ENCODE data around the gene CHN2.

DNA sequence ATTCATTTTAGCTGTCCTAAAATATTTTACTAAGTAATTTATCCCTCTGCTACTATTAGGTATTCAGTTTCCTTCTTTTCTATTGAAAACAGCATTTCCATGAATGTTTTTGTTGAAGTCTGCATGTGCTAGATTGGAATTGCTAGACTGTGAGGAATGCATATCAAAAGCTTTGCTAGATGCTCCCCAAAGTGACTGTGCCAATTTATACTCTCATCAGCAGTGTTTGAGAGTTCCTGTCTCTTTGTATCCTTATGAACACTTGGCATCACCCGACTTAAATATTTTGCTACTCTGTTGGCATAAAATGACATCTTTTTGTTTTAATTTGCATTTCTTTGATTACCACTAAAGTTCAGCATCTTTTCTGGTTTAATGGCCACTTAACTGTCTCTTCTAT, 324.0 kb downstream of the CHN2 start:
- TF ChIP-seq, protein P1, sequence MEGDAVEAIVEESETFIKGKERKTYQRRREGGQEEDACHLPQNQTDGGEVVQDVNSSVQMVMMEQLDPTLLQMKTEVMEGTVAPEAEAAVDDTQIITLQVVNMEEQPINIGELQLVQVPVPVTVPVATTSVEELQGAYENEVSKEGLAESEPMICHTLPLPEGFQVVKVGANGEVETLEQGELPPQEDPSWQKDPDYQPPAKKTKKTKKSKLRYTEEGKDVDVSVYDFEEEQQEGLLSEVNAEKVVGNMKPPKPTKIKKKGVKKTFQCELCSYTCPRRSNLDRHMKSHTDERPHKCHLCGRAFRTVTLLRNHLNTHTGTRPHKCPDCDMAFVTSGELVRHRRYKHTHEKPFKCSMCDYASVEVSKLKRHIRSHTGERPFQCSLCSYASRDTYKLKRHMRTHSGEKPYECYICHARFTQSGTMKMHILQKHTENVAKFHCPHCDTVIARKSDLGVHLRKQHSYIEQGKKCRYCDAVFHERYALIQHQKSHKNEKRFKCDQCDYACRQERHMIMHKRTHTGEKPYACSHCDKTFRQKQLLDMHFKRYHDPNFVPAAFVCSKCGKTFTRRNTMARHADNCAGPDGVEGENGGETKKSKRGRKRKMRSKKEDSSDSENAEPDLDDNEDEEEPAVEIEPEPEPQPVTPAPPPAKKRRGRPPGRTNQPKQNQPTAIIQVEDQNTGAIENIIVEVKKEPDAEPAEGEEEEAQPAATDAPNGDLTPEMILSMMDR (IDR thresholded peaks at IDR 0.05), result no peak
- no peak for TF ChIP-seq EZH2 (IDR thresholded peaks at IDR 0.05; ENCODE audit: borderline replicate concordance, insufficient read depth, low read depth, low read length, poor library complexity, severe bottlenecking)

All from B cell (primary cell).